GM21360 (cell line): Measurements from ENCODE around the gene SACM1L.
"Not testable (repeated sequence)": the region's sequence is repeated elsewhere in the genome, so short reads cannot be mapped to it uniquely, and the experiment has no call there.

Source experiments
- ATAC-seq: cut with Tn5 transposase; IDR thresholded peaks from one replicate; pipeline ENCODE4 v1.9.1; 2021; ENCODE audit warnings: mild to moderate bottlenecking, moderate library complexity; ENCODE audit not compliant: unreplicated experiment

SACM1L gene

DNA sequence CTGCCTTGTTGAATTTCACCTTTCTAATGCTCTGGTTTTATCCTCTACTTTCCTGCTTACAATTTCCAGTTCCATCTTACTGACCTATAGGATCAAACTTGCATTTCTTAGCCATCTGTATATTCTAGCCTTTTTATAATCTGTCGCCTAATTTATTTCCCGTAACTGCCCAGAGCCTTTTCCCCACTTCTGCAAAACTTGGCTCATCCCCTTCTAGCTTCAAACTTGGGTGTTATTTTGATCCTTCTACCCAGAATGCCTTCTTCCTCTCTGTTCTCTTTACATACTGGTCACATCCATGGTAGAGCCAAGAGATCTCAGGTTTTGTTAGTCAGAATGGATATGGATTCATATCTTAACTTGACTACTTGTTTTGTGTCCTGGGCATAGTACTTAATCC lies 2.6 kb downstream of the SACM1L start:
- no peak for ATAC-seq

DNA sequence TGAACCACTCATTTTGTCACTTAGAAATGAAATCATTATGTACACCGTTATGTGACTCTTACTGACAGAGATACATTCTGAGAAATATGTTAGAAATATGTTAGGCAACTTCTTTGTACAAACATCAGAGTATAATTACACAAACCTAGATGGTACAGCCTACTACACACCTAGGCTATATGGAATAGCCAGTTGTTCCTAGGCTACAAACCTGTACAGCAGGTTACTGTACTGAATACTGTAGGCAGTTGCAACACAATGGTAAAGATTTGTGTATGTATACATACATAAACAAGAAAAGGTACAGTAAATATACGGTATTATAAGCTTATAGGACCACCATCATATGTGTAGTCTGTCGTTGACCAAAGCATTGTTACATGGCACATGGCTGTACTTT lies 3.7 kb downstream of the SACM1L start:
- ATAC-seq: no peak

DNA sequence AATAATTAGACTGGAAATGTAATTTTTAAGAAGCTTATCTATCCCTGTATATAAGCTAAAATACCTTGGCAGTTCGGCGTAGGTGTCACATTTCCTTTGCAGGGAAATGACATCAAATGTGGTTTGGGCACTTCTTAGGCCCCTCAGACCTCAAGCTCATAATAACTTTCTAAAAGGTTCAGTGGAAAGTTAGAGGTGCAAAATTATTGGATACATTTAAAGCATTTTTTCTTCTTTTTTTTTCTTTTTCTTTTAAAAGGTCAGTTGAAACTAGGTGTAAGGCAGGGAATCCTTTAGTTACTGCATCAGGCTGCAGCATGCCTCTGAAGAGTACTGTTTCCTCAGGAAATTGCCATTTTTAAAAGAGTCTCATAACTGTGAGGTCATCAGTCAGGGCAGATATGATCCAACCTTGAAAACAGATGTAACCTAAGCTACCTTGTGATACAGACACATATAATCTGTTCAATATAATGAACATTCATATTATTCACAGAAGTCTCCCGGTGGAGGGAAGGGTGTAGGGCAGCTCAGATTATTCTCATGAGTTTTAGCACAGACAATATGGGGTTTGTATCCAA lies 4.8 kb downstream of the SACM1L start:
- no peak for ATAC-seq

GRCh38 chr3:45695166-45695565 lies 6.0 kb downstream of the SACM1L start:
- not testable (repeated sequence) for ATAC-seq

GRCh38 chr3:45700570-45701073 lies 11.4 kb downstream of the SACM1L start:
- ATAC-seq: no peak

DNA sequence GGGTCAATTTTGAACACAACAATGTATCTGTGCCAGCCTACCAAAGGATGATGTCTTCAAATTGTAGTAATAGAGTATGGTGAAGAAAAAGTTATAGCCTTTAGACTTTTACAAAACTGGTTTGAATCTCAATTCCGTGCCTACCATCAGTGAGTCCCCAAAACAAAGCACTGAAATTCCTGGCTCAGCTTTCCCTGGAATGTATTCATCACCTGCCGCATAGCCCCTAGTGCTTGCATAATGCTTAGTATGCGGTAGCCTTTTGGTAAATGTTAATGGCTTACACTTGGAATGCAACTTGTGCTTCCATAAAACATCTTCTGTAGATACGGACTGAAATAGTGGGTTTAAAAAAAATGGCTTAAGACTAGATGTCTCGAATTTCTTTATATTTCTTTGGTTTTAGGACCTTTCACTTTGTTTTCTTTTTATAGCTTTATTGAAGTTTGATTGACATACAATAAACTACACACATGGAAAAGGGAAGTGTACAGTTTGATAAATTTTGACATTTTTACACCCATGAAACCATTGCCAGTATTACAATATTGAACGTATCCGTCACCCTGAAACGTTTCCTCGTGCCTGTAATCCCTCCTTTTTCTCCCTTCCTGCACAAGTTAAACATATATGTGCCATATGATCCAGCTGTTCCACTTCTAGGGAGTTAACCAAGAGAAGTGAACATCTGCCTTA lies 12.1 kb downstream of the SACM1L start:
- ATAC-seq: no peak

GRCh38 chr3:45704301-45704943 lies 15.2 kb downstream of the SACM1L start:
- no peak for ATAC-seq

- ATAC-seq: no peak
Observed at GRCh38 chr3:45705839-45706808, 16.9 kb downstream of the SACM1L start.

DNA sequence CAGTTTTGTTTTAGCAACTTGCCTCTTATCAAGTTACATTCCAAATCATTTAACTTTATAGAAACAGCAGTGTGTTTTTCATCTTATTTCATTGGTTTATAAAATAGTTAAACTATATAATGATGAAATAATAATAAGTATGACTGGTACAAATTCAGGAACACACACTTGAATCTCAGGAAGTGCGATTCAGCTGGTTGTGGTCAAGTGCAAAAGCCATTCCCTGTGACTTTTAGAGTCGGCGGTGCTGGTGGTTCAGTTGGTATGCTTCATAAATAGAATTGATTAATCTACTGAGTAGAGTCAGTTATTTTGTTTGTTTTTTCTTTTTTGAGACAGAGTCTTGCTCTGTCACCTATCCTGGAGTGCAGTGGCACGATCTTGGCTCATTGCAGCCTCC lies 22.7 kb downstream of the SACM1L start:
- no peak for ATAC-seq

DNA sequence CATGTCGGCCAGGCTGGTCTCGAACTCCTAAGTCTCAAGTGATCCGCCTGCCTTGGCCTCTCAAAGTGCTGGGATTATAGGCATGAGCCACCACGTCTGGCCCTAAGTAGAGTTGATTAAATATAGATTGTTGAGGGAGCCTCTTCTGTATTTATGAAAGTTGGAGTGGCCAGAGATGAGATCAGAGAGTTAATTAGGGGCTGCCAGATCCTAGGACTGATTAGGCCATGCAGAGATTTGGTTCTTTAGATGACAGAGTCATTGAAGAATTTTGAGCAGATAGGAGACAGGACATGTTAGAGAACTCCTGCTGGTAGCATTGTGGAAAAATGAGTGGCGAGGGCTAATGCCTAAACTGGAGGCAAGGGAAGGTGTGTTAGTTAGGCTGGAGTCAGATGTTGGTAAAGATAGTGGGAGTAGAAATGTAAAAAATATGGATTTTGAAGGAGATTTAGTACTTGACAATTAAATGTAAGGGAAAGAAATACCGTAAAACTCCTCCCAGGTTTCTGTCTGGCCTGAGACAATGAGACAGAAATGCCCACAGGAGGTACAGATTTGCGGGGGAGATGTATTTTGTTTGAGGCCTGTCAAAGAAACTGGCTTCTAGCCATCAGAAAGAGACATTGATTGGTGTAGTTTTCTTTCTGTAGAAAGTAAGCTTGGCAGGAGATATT lies 23.4 kb downstream of the SACM1L start:
- ATAC-seq: no peak

- no peak for ATAC-seq
Observed at GRCh38 chr3:45715945-45716344, 26.7 kb downstream of the SACM1L start.

DNA sequence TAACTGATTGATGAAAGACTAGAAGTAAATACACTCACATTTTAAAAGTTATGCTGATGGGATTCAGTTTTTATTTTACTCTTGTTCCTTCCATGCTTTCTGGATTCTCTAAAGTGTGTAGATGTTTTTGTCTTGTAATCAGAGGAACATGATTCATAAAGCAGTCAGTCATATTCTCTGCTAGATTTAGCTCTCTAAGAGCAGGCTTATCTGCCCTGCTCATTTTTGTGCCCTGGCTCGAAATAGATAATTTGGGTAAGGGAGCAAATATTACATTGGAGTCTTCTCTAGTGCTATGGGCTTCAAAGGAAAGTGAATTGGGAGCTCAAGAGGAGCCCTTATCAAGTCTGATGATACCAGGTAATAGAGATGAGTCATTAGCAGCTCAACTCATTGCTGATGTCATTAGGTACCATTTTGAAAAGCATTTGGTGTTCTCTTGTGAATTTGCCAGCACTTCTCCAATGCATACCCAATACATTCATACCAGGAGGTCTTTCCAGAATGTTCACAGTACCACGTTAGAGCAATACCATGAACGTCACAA lies 27.7 kb downstream of the SACM1L start:
- no peak for ATAC-seq

GRCh38 chr3:45719655-45720487 lies 30.7 kb downstream of the SACM1L start:
- ATAC-seq: no peak

GRCh38 chr3:45724911-45725310 lies 35.7 kb downstream of the SACM1L start:
- no peak for ATAC-seq

- no peak for ATAC-seq
Observed at GRCh38 chr3:45729614-45730013, 40.4 kb downstream of the SACM1L start.

GRCh38 chr3:45730409-45731154 lies 41.4 kb downstream of the SACM1L start:
- no peak for ATAC-seq

DNA sequence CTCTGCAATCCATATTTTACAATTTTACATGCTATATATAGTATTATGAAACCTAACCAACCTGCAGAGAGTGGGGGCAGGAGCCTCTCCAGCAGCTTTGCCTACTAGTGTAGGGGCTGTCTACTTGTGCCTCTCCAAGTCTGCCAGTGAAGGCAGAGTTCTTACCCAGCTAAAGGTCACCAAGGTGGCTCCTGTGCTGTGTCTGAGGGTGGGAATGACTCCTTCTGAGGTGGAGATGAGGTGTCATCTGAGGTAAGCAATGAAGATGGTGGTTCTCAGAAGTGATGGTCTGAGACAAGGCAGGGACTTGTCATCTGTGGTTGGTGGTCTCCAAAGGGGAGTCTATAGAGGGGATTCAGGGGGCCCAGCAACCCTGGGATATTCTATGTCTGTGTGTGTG lies 47.5 kb downstream of the SACM1L start:
- ATAC-seq: no peak

DNA sequence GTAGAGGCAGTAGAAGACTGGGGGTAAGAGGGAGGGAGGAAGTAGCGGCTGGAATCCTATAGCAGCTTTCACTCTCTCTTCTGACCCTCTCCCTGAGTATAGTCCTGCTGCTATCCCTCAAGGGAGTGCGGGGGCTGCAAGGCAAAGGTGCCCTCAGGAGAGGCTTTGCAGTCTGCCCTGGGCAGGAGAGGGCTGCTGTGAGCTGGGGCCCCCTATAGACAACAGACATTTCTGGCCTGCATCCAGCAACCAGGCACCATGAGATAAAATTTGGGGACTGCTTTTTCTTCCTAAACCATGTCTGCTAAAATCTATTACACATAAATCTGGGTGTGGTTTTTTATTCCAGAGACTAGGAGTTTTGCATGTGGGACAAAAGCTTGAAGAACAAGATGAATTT lies 48.0 kb downstream of the SACM1L start:
- no peak for ATAC-seq

DNA sequence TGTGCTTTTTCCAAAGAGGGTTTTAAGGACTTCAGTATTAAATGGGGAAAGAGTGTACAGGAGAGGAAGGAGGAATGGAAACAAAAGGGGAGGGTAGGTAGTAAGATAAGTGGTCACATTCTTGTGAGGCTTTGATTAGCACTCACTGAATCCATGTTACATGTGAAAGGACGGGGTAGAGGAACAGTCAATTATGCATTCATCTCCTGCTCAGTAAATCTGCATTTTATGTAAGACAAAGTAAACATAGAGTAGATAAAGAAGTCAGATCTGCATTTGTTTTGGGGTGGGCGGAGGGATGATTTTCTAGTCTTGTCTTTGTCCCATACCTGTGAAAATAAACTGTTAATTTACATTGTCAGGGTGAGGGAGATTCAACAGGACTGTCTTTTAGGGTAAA lies 50.8 kb downstream of the SACM1L start:
- ATAC-seq: no peak
